Hair follicle dermal papilla cell (primary cell): Measurements from ENCODE around the gene FAM236B. TPM values are rescaled to one million over a fixed set of nuclear protein-coding genes. Genes with fewer than 3 reads are reported as not detected.

Experiments used
- small RNA-seq: library from RNA; depleted of rRNA; stranded (forward); fragments of <200 nt; gene quantifications from one replicate; pipeline ENCODE3, GENCODE V24; 2012
- total RNA-seq: library from RNA; depleted of rRNA; stranded (reverse); fragments of >200 nt; gene quantifications from 2 replicates; pipeline ENCODE4 v1.2.3, GENCODE V29; 2012

Gene FAM236B
- not detected in 2 replicates for total RNA-seq

GRCh38 chrX:72782560-72782959 lies at the start of gene FAM236B:
Gene FAM236B, minus strand, starts transcription at chrX:72782660. Its CDS starts 100 bp downstream, at chrX:72782560.

GRCh38 chrX:72808110-72808509 lies 25.6 kb upstream of the FAM236B start, which contains the start of gene FAM236D:
Gene FAM236D, minus strand, starts transcription at chrX:72808210. Its CDS starts 100 bp downstream, at chrX:72808110.

GRCh38 chrX:72776653-72777466 lies 5.6 kb downstream of the FAM236B start, which contains the start of gene DMRTC1B:
Gene DMRTC1B, plus strand, starts transcription at chrX:72776890. Its CDS starts 68,246 bp downstream, at chrX:72845136.

Small RNA genes within 50 kb of the gene (small RNA-seq; reads per million reads assigned to genes)
- 5.3 reads per million, percentile 79 among the genes with 10 or more reads in this experiment for gene RNU1-112P

Other genes starting within 250 kb of the FAM236B start
- 20.3 and 23.4 TPM in 2 replicates for gene HDAC8, start 209.8 kb downstream of the FAM236B start, total RNA-seq
- 1.8 and 4.5 TPM in 2 replicates for gene PHKA1, start 68.4 kb downstream of the FAM236B start, total RNA-seq
- gene DMRTC1B, start 5.8 kb downstream of the FAM236B start, total RNA-seq: not detected in 2 replicates
- gene FAM236D, start 25.6 kb upstream of the FAM236B start, total RNA-seq: not detected in 2 replicates
- not detected in 2 replicates for gene FAM236C, start 130.0 kb upstream of the FAM236B start, total RNA-seq
- not detected in 2 replicates for gene FAM236A, start 155.5 kb upstream of the FAM236B start, total RNA-seq
- not detected in 2 replicates for gene DMRTC1, start 161.2 kb upstream of the FAM236B start, total RNA-seq
- gene PABPC1L2B, start 220.3 kb upstream of the FAM236B start, total RNA-seq: not detected in 2 replicates